Putamen (tissue), 1 donor: Measurements from ENCODE around the gene SYNGR2.

Source experiments
- DNase-seq: peaks from one replicate; pipeline ENCODE4 v3.0.0-alpha.2; 2016; ENCODE audit warnings: low spot score

SYNGR2 gene

GRCh38 chr17:78168242-78168902 is at the start of gene SYNGR2:
Gene SYNGR2, plus strand, starts transcription at chr17:78168581. Its CDS starts 36 bp downstream, at chr17:78168617.
- DNase-seq = peak; percentile 77

- no peak for DNase-seq
Observed at GRCh38 chr17:78118801-78119241, 49.6 kb upstream of the SYNGR2 start.

GRCh38 chr17:78120537-78120936 is 47.8 kb upstream of the SYNGR2 start:
- DNase-seq = no peak

GRCh38 chr17:78120971-78121800 is 47.2 kb upstream of the SYNGR2 start:
- no peak for DNase-seq

- no peak for DNase-seq
Observed at GRCh38 chr17:78121801-78122215, 46.6 kb upstream of the SYNGR2 start.

GRCh38 chr17:78122216-78122930 is 46.0 kb upstream of the SYNGR2 start:
- no peak for DNase-seq

GRCh38 chr17:78122931-78123249 is 45.5 kb upstream of the SYNGR2 start:
- DNase-seq = no peak

GRCh38 chr17:78123258-78123929 is 45.0 kb upstream of the SYNGR2 start:
- DNase-seq = no peak

- no peak for DNase-seq
Observed at GRCh38 chr17:78124081-78124835, 44.1 kb upstream of the SYNGR2 start.

- DNase-seq = no peak
Observed at GRCh38 chr17:78124836-78125137, 43.6 kb upstream of the SYNGR2 start.

- DNase-seq = no peak
Observed at GRCh38 chr17:78125138-78125913, 43.1 kb upstream of the SYNGR2 start.

GRCh38 chr17:78125976-78126894 is 42.1 kb upstream of the SYNGR2 start:
- DNase-seq = no peak

- no peak for DNase-seq
Observed at GRCh38 chr17:78126895-78127238, 41.5 kb upstream of the SYNGR2 start.

- DNase-seq = peak; percentile 95
Observed at GRCh38 chr17:78127239-78127887, 41.0 kb upstream of the SYNGR2 start.

GRCh38 chr17:78127888-78128550 is 40.4 kb upstream of the SYNGR2 start:
- peak; percentile 57 for DNase-seq

- peak; percentile 63 for DNase-seq
Observed at GRCh38 chr17:78128551-78129350, 39.6 kb upstream of the SYNGR2 start, which contains the start of gene TMC6. Gene TMC6, minus strand, starts transcription at chr17:78128755. Its CDS starts 1,923 bp downstream, at chr17:78126832.

- DNase-seq = no peak
Observed at GRCh38 chr17:78129351-78130089, 38.9 kb upstream of the SYNGR2 start.
